Measurements from ENCODE around the gene TBC1D9B.

TBC1D9B gene

GRCh38 chr5:179879003-179879689, 28.6 kb downstream of the TBC1D9B start:
- TF ChIP-seq, protein P1, sequence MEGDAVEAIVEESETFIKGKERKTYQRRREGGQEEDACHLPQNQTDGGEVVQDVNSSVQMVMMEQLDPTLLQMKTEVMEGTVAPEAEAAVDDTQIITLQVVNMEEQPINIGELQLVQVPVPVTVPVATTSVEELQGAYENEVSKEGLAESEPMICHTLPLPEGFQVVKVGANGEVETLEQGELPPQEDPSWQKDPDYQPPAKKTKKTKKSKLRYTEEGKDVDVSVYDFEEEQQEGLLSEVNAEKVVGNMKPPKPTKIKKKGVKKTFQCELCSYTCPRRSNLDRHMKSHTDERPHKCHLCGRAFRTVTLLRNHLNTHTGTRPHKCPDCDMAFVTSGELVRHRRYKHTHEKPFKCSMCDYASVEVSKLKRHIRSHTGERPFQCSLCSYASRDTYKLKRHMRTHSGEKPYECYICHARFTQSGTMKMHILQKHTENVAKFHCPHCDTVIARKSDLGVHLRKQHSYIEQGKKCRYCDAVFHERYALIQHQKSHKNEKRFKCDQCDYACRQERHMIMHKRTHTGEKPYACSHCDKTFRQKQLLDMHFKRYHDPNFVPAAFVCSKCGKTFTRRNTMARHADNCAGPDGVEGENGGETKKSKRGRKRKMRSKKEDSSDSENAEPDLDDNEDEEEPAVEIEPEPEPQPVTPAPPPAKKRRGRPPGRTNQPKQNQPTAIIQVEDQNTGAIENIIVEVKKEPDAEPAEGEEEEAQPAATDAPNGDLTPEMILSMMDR (IDR thresholded peaks at IDR 0.05; ENCODE audit: low read depth, low read length) = no peak

GRCh38 chr5:179878222-179879002, 29.3 kb downstream of the TBC1D9B start:
- no peak for DNase-seq (ENCODE audit: extremely low read depth, low read depth)
- TF ChIP-seq, protein P1 (IDR thresholded peaks at IDR 0.05; ENCODE audit: low read depth, low read length) = no peak

More at GRCh38 chr5:179879003-179879689, 28.6 kb downstream of the TBC1D9B start:
- DNase-seq (ENCODE audit: extremely low read depth, low read depth) = no peak

DNA sequence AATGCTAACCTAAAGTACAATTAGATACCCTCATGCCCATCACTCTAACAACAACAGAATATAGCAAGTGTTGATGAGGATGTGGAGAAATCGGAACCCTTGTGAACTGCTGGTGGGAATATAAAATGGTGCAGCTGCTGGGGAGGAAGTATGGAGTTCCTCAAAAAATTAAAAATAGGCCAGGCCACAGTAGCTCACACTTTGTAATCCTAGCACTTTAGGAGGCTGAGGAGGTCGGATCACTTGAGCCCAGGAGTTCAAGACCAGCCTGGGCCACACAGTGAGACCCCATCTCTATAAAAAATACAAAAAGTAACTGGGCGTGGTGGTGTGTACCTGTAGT, 31.1 kb downstream of the TBC1D9B start:
- TF ChIP-seq, protein P1 (IDR thresholded peaks at IDR 0.05; ENCODE audit: low read depth, low read length) = no peak
- no peak for DNase-seq (ENCODE audit: extremely low read depth, low read depth)

- no peak for DNase-seq (ENCODE audit: extremely low read depth, low read depth)
Measured at GRCh38 chr5:179875741-179876609, 31.7 kb downstream of the TBC1D9B start.

DNA sequence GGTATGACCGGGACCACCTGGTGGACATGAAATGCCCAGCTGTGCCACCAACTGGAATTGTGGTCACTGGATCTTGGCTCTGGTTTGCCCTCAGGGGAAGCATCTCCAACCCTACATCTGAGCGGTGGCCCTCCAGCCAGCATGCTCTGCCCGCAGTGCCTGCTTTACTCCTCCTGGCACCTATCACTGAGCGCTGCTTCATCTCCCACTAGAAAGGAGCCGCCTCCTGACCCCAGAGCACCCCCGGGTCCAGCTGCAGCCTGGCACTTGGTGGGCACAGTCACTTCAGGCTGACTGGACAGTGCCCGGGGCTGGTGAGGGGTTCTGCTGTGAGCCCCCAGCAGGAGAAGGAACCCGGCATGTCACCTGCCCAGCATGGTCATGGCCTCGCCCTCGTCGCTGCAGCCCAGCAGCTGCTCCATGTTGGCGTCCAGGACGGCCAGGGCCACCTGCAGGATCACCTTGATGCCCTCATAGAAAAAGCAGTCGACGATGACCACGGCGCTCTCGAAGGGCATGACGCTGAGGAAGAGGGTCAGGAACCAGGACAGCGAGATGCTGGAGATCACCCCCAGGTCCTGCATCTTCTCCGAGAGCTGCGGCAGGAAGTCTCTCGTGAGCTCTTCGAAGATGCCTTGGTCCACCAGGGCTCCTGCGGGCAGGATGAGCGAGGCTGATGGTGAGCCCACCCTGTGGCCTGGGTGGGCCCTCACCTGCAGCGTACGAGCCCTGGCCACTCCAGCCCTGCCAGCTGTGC, 33.0 kb downstream of the TBC1D9B start:
- TF ChIP-seq, protein P1 (IDR thresholded peaks at IDR 0.05; ENCODE audit: low read depth, low read length) = no peak
- no peak for DNase-seq (ENCODE audit: extremely low read depth, low read depth)

More at GRCh38 chr5:179875741-179876609, 31.7 kb downstream of the TBC1D9B start:
- TF ChIP-seq, protein P1 (IDR thresholded peaks at IDR 0.05; ENCODE audit: low read depth, low read length) = no peak

- TF ChIP-seq, protein P1 (IDR thresholded peaks at IDR 0.05; ENCODE audit: low read depth, low read length) = no peak
- no peak for DNase-seq (ENCODE audit: extremely low read depth, low read depth)
Measured at GRCh38 chr5:179874136-179874535, 33.6 kb downstream of the TBC1D9B start.

Measured in AG09319 (cell line).